K562 (cell line): ENCODE data around the gene CFL1. TPM values are rescaled to one million over a fixed set of nuclear protein-coding genes. Genes with fewer than 3 reads are reported as not detected.

Source experiments
- ATAC-seq: fragments of 200-7000 bp; cut with Tn5 transposase; 3 replicates; pipeline ENCODE4 v1.9.1; 2020; ENCODE audit warnings: moderate library complexity
- BruUV-seq: library from RNA; stranded (reverse); fragments of 400-500 nt; replicated peaks from 2 replicates; lab custom pipeline; 2021; lab: Mats Ljungman, UMichigan
- CTCF ChIA-PET: fragments of 300-600 bp; formaldehyde crosslinking; extraction: SDS; loops from one replicate; lab custom pipeline; 2021; ENCODE audit warnings: low intra/inter-chr PET ratio; lab: Yijun Ruan, JAX
- POLR2A ChIA-PET: fragments of 300-600, 350-650 bp; sonication (Branson Sonifier 250); formaldehyde crosslinking; extraction: SDS; loops from one replicate; lab custom pipeline; 2021; ENCODE audit warnings: antibody characterized with exemption, inconsistent platforms; lab: Yijun Ruan, JAX
- DNase-seq, 4 experiments: peaks; one replicate each; pipeline versions ENCODE4 v3.0.0 to v3.0.0-alpha.2; 2011 to 2018; ENCODE audit warnings: low spot score in 3 of 4, mixed read lengths in 3 of 4; ENCODE audit errors: extremely low read depth in 1 of 4
- FAIRE-seq: peaks from 2 replicates; lab custom pipeline; 2011; peaks lifted over from hg19 to GRCh38; lab: Jason Lieb, UNC
- H2AFZ ChIP-seq: 2 replicates; pipeline ENCODE4 v1.6.0; 2011; ENCODE audit warnings: low read depth, low read length, control low read depth, inconsistent platforms
- H3K27ac ChIP-seq: fragments of 200-600 bp; 3 replicates; pipeline ENCODE4 v1.8.0; 2011; ENCODE audit warnings: low read depth, mild to moderate bottlenecking, control low read depth, inconsistent platforms, low read length, moderate library complexity, mixed read lengths; ENCODE audit errors: extremely low read depth
- H3K27me3 ChIP-seq, 2 experiments: fragments of 300-600 bp in 1 of 2; 2 replicates in 1 of 2; 3 replicates in 1 of 2; pipeline versions ENCODE4 v1.6.0 to v1.8.0; 2011; ENCODE audit warnings: inconsistent platforms in 2 of 2, low read length in 2 of 2, mild to moderate bottlenecking in 1 of 2, mixed read lengths in 1 of 2, moderate library complexity in 1 of 2; ENCODE audit not compliant: control insufficient read depth in 2 of 2, insufficient read depth in 2 of 2
- H3K36me3 ChIP-seq: fragments of 300-600 bp; 3 replicates; pipeline ENCODE4 v1.8.0; 2011; ENCODE audit warnings: mild to moderate bottlenecking, low read length, inconsistent platforms; ENCODE audit not compliant: control insufficient read depth, insufficient read depth
- H3K4me1 ChIP-seq, 2 experiments: fragments of 200-600 bp in 1 of 2; replicated peaks in 1 of 2; 2 replicates in 1 of 2; 3 replicates in 1 of 2; pipeline versions ENCODE4 v1.5.1 to v1.8.0; 2011; ENCODE audit warnings: inconsistent platforms in 2 of 2, low read length in 2 of 2, mild to moderate bottlenecking in 1 of 2, mixed read lengths in 1 of 2, moderate library complexity in 1 of 2; ENCODE audit not compliant: control insufficient read depth in 2 of 2, insufficient read depth in 2 of 2
- H3K4me2 ChIP-seq: 2 replicates; pipeline ENCODE4 v1.6.1; 2011; ENCODE audit warnings: low read length, control low read depth, inconsistent platforms, mixed read lengths; ENCODE audit not compliant: insufficient read depth
- H3K4me3 ChIP-seq: fragments of 200-600 bp; sonication (generic), shearing (Covaris generic); 2 replicates; pipeline ENCODE4 v1.5.1; 2016; ENCODE audit warnings: control low read depth, inconsistent platforms
- H3K79me2 ChIP-seq: fragments of 200-600 bp; 3 replicates; pipeline ENCODE4 v1.8.0; 2011; ENCODE audit warnings: low read length, inconsistent platforms; ENCODE audit not compliant: control insufficient read depth, insufficient read depth
- H3K9ac ChIP-seq, 2 experiments: 2 replicates each; pipeline versions ENCODE4 v1.6.0 to v1.6.1; 2011; ENCODE audit warnings: low read depth in 2 of 2, low read length in 2 of 2, control low read depth in 1 of 2, inconsistent platforms in 1 of 2, mild to moderate bottlenecking in 1 of 2, mixed read lengths in 1 of 2; ENCODE audit not compliant: insufficient read depth in 1 of 2
- H3K9me1 ChIP-seq: one replicate; pipeline ENCODE4 v1.6.0; 2011; ENCODE audit warnings: inconsistent platforms, mild to moderate bottlenecking, low read length, moderate library complexity; ENCODE audit not compliant: control insufficient read depth, insufficient read depth
- H3K9me3 ChIP-seq: replicated peaks from 2 replicates; pipeline ENCODE4 v1.5.1; 2011; ENCODE audit warnings: low read depth, low read length, inconsistent platforms; ENCODE audit not compliant: control insufficient read depth, insufficient read depth
- H4K20me1 ChIP-seq: replicated peaks from 2 replicates; pipeline ENCODE4 v1.6.1; 2011; ENCODE audit warnings: low read length, inconsistent platforms, mixed read lengths; ENCODE audit not compliant: control insufficient read depth, insufficient read depth
- ETV6 ChIP-seq, 3 experiments: fragments of 150-350 bp in 1 of 3; sonication (generic) in 1 of 3; formaldehyde crosslinking in 1 of 3; IDR thresholded peaks; 2 replicates each; pipeline versions ENCODE4 v1.6.1 to v1.8.0; 2014 to 2022; ENCODE audit warnings: borderline replicate concordance in 2 of 3, low read depth in 2 of 3, antibody characterized with exemption in 1 of 3, low read length in 1 of 3, mild to moderate bottlenecking in 1 of 3, missing genetic modification reagents in 1 of 3
- JUN ChIP-seq, 2 experiments: sonication (generic) in 1 of 2; formaldehyde crosslinking in 1 of 2; IDR thresholded peaks; 2 replicates each; pipeline versions ENCODE4 v1.6.1 to v1.8.0; 2012 to 2022; ENCODE audit warnings: borderline replicate concordance in 2 of 2, mild to moderate bottlenecking in 2 of 2, improper control_type of control experiment in 1 of 2, low read depth in 1 of 2, low read length in 1 of 2, missing genetic modification reagents in 1 of 2
- RBM14 ChIP-seq: fragments of 200-400 bp; formaldehyde crosslinking; IDR thresholded peaks from 2 replicates; pipeline ENCODE4 v1.6.1; 2018; ENCODE audit warnings: low read depth, mild to moderate bottlenecking, low read length, moderate library complexity, borderline replicate concordance; ENCODE audit not compliant: insufficient read depth
- TAF7 ChIP-seq: fragments of 450-650 bp; IDR thresholded peaks from 2 replicates; pipeline ENCODE4 v1.6.1; 2016; ENCODE audit warnings: missing genetic modification characterization, missing compliant biosample characterization
- WGBS: fragments of 100-300 bp; shearing (Covaris generic); methylation state at CpG from one replicate; pipeline ENCODE4 v1.1.6; 2016; ENCODE audit warnings: low coverage, mixed read lengths; ENCODE audit not compliant: insufficient coverage; ENCODE audit errors: missing lambda C conversion rate; 5-methylcytosine and 5-hydroxymethylcytosine counted together
- in situ Hi-C: fragments of 300-500 bp; cut with MboI; formaldehyde crosslinking; loops from 4 replicates; pipeline ENCODE4 v1.15.0; 2018; ENCODE audit warnings: inconsistent platforms, mixed read lengths
- intact Hi-C: fragments of 100-400 bp; cut with micrococcal nuclease; formaldehyde crosslinking; loops from 2 replicates; pipeline ENCODE4 v1.14.2; 2022
- polyA plus RNA-seq, 8 experiments: library from polyadenylated mRNA; depleted of rRNA in 4 of 8; stranded (reverse) in 5 of 8; unstranded in 3 of 8; fragments of >200 nt; fragmentation: Nextera tagmentation in 2 of 8; fragmentation: Illumina TruSeq in 1 of 8; extraction: Ambion mirVana in 2 of 8; extraction: Trizol in 1 of 8; gene quantifications; 2 replicates each; pipeline versions ENCODE4 v1.2.1 to v1.2.3, GENCODE V29; 2011 to 2014; ENCODE audit warnings: inconsistent platforms in 1 of 8, missing spikeins in 1 of 8
- total RNA-seq, 7 experiments: library from RNA; depleted of rRNA in 6 of 7; stranded (reverse); fragments of >200 nt in 6 of 7; fragmentation: Illumina TruSeq in 2 of 7; extraction: Trizol in 2 of 7; gene quantifications; 2 replicates each; pipeline versions ENCODE4 v1.2.1 to v1.2.3, GENCODE V29; 2011 to 2021; ENCODE audit warnings: low replicate concordance in 1 of 7
- TF ChIP-seq, protein P1 (sequence below): fragments of 450-650 bp; conservative IDR thresholded peaks from 2 replicates; pipeline ENCODE4 v1.6.1; 2016; ENCODE audit warnings: missing genetic modification characterization, low read depth, mild to moderate bottlenecking, control low read depth, missing compliant biosample characterization
- TF ChIP-seq, protein P2 (sequence below), 2 experiments: fragments of 450-650 bp; IDR thresholded peaks; 2 replicates each; pipeline ENCODE4 v1.6.1; 2016
- TF ChIP-seq, protein P3 (sequence below): sonication (generic); formaldehyde crosslinking; IDR thresholded peaks from 2 replicates; pipeline ENCODE4 v1.8.0; 2022; ENCODE audit warnings: mild to moderate bottlenecking, missing genetic modification reagents
- TF ChIP-seq, protein P4 (sequence below): fragments of 450-650 bp; formaldehyde crosslinking; IDR thresholded peaks from 2 replicates; pipeline ENCODE4 v1.4.0; 2020; ENCODE audit warnings: mild to moderate bottlenecking, moderate library complexity

The CFL1 gene
- total and polyA plus RNA-seq, 9 of the 15 experiments (the other 6 are each of a cell fraction or from before 2014, with no cell fraction given): 105 to 1,101 (median 859) TPM

DNA sequence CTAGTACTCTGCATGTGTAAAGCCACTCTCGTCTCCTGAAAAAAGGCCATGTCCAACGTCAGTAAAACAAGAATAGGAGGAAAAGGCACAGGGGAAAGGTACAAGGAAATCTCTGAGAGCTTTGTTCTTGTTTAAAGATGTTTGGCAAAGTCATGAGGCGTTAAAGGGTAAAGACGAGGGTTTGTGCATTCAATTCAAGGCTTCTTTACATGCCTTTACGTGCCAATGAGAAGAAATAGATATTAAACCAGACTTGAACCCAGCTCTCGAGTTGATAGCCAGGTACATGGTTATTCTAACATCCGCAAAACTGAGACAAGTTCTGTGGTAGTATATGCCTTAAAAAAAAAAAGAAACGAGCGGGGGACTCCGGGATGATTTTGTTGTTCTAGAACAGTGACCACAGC is 704 bp upstream of the CFL1 start (continued):
- TF ChIP-seq, protein P1, sequence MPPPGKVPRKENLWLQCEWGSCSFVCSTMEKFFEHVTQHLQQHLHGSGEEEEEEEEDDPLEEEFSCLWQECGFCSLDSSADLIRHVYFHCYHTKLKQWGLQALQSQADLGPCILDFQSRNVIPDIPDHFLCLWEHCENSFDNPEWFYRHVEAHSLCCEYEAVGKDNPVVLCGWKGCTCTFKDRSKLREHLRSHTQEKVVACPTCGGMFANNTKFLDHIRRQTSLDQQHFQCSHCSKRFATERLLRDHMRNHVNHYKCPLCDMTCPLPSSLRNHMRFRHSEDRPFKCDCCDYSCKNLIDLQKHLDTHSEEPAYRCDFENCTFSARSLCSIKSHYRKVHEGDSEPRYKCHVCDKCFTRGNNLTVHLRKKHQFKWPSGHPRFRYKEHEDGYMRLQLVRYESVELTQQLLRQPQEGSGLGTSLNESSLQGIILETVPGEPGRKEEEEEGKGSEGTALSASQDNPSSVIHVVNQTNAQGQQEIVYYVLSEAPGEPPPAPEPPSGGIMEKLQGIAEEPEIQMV (tag): no peak
- TF ChIP-seq TAF7 (tag): 0 out of 2 replicates have a peak, but pooled peaks have one; percentile 67
- no peak for TF ChIP-seq JUN (IDR thresholded peaks at IDR 0.05; ENCODE audit: borderline replicate concordance, low read depth, low read length)
- TF ChIP-seq JUN (CRISPR knock-in tag; IDR thresholded peaks at IDR 0.05; ENCODE audit: borderline replicate concordance): no peak
- TF ChIP-seq, protein P2, sequence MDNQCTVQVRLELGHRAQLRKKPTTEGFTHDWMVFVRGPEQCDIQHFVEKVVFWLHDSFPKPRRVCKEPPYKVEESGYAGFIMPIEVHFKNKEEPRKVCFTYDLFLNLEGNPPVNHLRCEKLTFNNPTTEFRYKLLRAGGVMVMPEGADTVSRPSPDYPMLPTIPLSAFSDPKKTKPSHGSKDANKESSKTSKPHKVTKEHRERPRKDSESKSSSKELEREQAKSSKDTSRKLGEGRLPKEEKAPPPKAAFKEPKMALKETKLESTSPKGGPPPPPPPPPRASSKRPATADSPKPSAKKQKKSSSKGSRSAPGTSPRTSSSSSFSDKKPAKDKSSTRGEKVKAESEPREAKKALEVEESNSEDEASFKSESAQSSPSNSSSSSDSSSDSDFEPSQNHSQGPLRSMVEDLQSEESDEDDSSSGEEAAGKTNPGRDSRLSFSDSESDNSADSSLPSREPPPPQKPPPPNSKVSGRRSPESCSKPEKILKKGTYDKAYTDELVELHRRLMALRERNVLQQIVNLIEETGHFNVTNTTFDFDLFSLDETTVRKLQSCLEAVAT (IDR thresholded peaks at IDR 0.05): peak; percentile 6 to 55; a peak in 1 of 4 replicates
- TF ChIP-seq, all 486 proteins: peak for 16

DNA sequence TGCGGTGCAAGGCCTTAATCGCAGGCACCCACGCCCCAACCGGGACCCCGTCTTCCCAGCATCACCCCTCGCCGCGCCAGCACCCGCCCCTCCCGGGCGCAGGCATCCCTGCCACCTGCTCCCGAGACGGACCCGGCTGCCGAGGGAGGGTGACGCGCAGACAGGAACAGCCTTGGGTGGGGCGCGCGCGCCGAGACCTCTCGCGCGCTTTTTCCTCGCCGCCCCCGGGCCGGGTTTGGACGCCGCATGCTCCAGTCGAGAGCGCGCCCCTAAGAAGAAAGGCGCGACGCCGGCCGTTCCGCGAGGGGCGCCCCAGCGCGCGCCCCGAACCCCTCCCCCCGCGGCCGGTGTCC is 504 bp downstream of the CFL1 start:
- ATAC-seq (no peak), DNase-seq (no peak)
- TF ChIP-seq RBM14 (peak; percentile 99), ETV6 (IDR thresholded peaks at IDR 0.05; ENCODE audit: borderline replicate concordance in 1 of 2, low read depth in 2 of 2, low read length in 1 of 2) (no peak), ETV6 (CRISPR knock-in tag; IDR thresholded peaks at IDR 0.05; ENCODE audit: borderline replicate concordance) (0 out of 2 replicates have a peak, but pooled peaks have one; percentile 6)
- TF ChIP-seq, protein P3, sequence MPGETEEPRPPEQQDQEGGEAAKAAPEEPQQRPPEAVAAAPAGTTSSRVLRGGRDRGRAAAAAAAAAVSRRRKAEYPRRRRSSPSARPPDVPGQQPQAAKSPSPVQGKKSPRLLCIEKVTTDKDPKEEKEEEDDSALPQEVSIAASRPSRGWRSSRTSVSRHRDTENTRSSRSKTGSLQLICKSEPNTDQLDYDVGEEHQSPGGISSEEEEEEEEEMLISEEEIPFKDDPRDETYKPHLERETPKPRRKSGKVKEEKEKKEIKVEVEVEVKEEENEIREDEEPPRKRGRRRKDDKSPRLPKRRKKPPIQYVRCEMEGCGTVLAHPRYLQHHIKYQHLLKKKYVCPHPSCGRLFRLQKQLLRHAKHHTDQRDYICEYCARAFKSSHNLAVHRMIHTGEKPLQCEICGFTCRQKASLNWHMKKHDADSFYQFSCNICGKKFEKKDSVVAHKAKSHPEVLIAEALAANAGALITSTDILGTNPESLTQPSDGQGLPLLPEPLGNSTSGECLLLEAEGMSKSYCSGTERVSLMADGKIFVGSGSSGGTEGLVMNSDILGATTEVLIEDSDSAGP (CRISPR knock-in tag): 0 out of 2 replicates have a peak, but pooled peaks have one; percentile 29
- TF ChIP-seq, protein P4, sequence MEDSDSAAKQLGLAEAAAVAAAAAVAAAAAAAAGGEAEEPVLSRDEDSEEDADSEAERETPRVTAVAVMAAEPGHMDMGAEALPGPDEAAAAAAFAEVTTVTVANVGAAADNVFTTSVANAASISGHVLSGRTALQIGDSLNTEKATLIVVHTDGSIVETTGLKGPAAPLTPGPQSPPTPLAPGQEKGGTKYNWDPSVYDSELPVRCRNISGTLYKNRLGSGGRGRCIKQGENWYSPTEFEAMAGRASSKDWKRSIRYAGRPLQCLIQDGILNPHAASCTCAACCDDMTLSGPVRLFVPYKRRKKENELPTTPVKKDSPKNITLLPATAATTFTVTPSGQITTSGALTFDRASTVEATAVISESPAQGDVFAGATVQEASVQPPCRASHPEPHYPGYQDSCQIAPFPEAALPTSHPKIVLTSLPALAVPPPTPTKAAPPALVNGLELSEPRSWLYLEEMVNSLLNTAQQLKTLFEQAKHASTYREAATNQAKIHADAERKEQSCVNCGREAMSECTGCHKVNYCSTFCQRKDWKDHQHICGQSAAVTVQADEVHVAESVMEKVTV (CRISPR knock-in tag): no peak
- TF ChIP-seq, protein P2 (IDR thresholded peaks at IDR 0.05): peak; percentile 40 to 67; a peak in 1 of 4 replicates

More for the DNA sequence above, 504 bp downstream of the CFL1 start:
- H3K4me3 ChIP-seq: peak overlapping the region; percentile 95
- peaks cover 57% of the 10 kb centered on the region for H3K36me3 ChIP-seq
- under 1% methylated on average over 16 of the region's 49 CpGs for WGBS
- intact Hi-C loops: loop anchor here (5.0 kb wide), 1 partner anchor 45 kb away; the partner anchor contains the start of gene FOSL1
- H2AFZ ChIP-seq: peak overlapping the region; percentile 29
- H3K27me3 ChIP-seq: no peaks in the 10 kb centered on the region; a peak in 1 of 5 replicates
- BruUV-seq: no TSS peak
- POLR2A ChIA-PET: interaction anchor here (0.5 to 5.6 kb wide), 19 partner anchors 8 to 229 kb away, joined by 3 to 151 read pairs (median 6); partner anchors contain the start of genes CCDC85B, FIBP, FOSL1 and KAT5
- H4K20me1 ChIP-seq: peaks cover 22% of the 10 kb centered on the region
- H3K9me1 ChIP-seq: peaks cover 11% of the 10 kb centered on the region
- in situ Hi-C loops: no loop called here
- peak overlapping the region; percentile 96 for H3K27ac ChIP-seq
- H3K4me1 ChIP-seq: peaks cover 14 to 62% of the 10 kb centered on the region in 2 experiments
- peak overlapping the region; percentile 98 to 99 for H3K9ac ChIP-seq
- FAIRE-seq: no peak
- CTCF ChIA-PET: no interaction called here
- H3K4me2 ChIP-seq: peak overlapping the region; percentile 95
- H3K79me2 ChIP-seq: peaks cover 65% of the 10 kb centered on the region
- no peaks in the 10 kb centered on the region for H3K9me3 ChIP-seq
